NCI-H460 (cell line): ENCODE results near the gene FAM98C. TPM values are rescaled to one million over a fixed set of nuclear protein-coding genes. Genes with fewer than 3 reads are reported as not detected.
"Not testable (repeated sequence)": the region's sequence is repeated elsewhere in the genome, so short reads cannot be mapped to it uniquely, and the experiment has no call there.

Experiments used
- DNase-seq: peaks from one replicate; pipeline ENCODE4 v3.0.0-alpha.2; 2016; ENCODE audit warnings: low read depth; ENCODE audit errors: extremely low read depth
- polyA plus RNA-seq: library from polyadenylated mRNA; depleted of rRNA; stranded (reverse); fragments of >200 nt; gene quantifications from 2 replicates; pipeline ENCODE4 v1.2.3, GENCODE V29; 2014; cell fraction: nucleus; rRNA removed
- total RNA-seq: library from RNA; depleted of rRNA; stranded (reverse); fragments of >200 nt; shearing (Covaris generic); gene quantifications from 2 replicates; pipeline ENCODE4 v1.2.3, GENCODE V29; 2014; rRNA removed

The FAM98C gene
- 12.1 and 12.5 TPM in 2 replicates for total RNA-seq
- polyA plus RNA-seq: 31.7 and 40.3 TPM in 2 replicates

- peak; percentile 91 for DNase-seq
Measured at GRCh38 chr19:38402967-38403674, at the start of gene FAM98C. Gene FAM98C (plus strand): TSS chr19:38403093. CDS start chr19:38403154, 61 bp downstream.

- DNase-seq: no peak
Measured at GRCh38 chr19:38355728-38356725, 46.9 kb upstream of the FAM98C start.

GRCh38 chr19:38358071-38358470 is 44.8 kb upstream of the FAM98C start:
- no peak for DNase-seq

GRCh38 chr19:38359242-38360021 is 43.5 kb upstream of the FAM98C start:
- no peak for DNase-seq

- DNase-seq: no peak
Measured at GRCh38 chr19:38360351-38360750, 42.5 kb upstream of the FAM98C start.

- DNase-seq: no peak
Measured at GRCh38 chr19:38360839-38361631, 41.9 kb upstream of the FAM98C start.

GRCh38 chr19:38361633-38362075 is 41.2 kb upstream of the FAM98C start:
- peak; percentile 59 for DNase-seq

- DNase-seq: peak; percentile 45
Measured at GRCh38 chr19:38362076-38362945, 40.6 kb upstream of the FAM98C start.

GRCh38 chr19:38362946-38363688 is 39.8 kb upstream of the FAM98C start:
- DNase-seq: not testable (repeated sequence)

GRCh38 chr19:38367041-38367440 is 35.9 kb upstream of the FAM98C start:
- DNase-seq: no peak

GRCh38 chr19:38369584-38369983 is 33.3 kb upstream of the FAM98C start:
- DNase-seq: no peak

GRCh38 chr19:38370299-38370698 is 32.6 kb upstream of the FAM98C start:
- no peak for DNase-seq

GRCh38 chr19:38371081-38371480 is 31.8 kb upstream of the FAM98C start:
- no peak for DNase-seq

- no peak for DNase-seq
Measured at GRCh38 chr19:38373907-38374331, 29.0 kb upstream of the FAM98C start.

- DNase-seq: peak; percentile 97
Measured at GRCh38 chr19:38374332-38375097, 28.4 kb upstream of the FAM98C start, which contains the start of gene PSMD8. Gene PSMD8 (plus strand): TSS chr19:38374571. CDS start chr19:38374602, 31 bp downstream.

GRCh38 chr19:38375098-38375493 is 27.8 kb upstream of the FAM98C start:
- no peak for DNase-seq

- DNase-seq: no peak
Measured at GRCh38 chr19:38375748-38376147, 27.1 kb upstream of the FAM98C start.
